Mammary epithelial cell (primary cell): ENCODE data around the gene ADARB2.

Experiments used
- CTCF ChIP-seq, 2 donors: IDR thresholded peaks in 1 of 2; conservative IDR thresholded peaks in 1 of 2; 2 replicates each; pipeline ENCODE4 v1.5.1; 2011 to 2012; ENCODE audit warnings: inconsistent platforms in 2 of 2, low read length in 2 of 2, mild to moderate bottlenecking in 2 of 2, control low read depth in 1 of 2, low read depth in 1 of 2; ENCODE audit not compliant: insufficient read depth in 1 of 2; ENCODE audit errors: extremely low read depth in 1 of 2
- EZH2 ChIP-seq: IDR thresholded peaks from 2 replicates; pipeline ENCODE4 v1.6.1; 2012; ENCODE audit warnings: low read length, inconsistent platforms, borderline replicate concordance

DNA sequence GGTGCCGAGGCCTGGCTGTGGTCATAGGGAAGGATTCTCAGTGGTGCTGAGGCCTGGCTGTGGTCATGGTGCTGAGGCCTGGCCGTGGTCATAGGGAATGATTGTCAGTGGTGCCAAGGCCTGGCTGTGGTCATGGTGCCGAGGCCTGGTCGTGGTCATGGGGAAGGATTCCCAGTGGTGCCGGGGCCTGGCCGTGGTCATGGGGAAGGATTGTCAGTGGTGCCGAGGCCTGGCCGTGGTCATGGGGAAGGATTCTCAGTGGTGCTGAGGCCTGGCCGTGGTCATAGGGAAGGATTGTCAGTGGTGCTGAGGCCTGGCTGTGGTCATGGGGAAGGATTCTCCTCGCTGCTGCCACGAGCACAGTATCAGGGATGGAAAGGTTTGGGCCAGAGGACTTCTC lies 327.3 kb downstream of the ADARB2 start:
- no peak for TF ChIP-seq CTCF (conservative IDR thresholded peaks at IDR 0.05 in 1 of 2, IDR thresholded peaks at IDR 0.05 in 1 of 2; ENCODE audit: extremely low read depth in 1 of 2, insufficient read depth in 1 of 2, low read depth in 1 of 2, low read length in 2 of 2)
- TF ChIP-seq EZH2 = no peak
